ENCODE results near the gene INS.

The INS gene

GRCh38 chr11:2185324-2186085 lies 24.5 kb upstream of the INS start:
- Histone ChIP-seq H3K36me3 (replicated peaks) (no peaks in the 10 kb centered on the region), H3K27me3 (replicated peaks) (peaks cover 5% of the 10 kb centered on the region)
- in situ Hi-C loops (cut with HindIII; ENCODE audit: low pct_ligation_motif_present, low sequenced_read_pairs), result no loop called here

GRCh38 chr11:2182692-2183474 lies 21.9 kb upstream of the INS start:
- DNase-seq, result no peak
- H3K36me3 ChIP-seq (replicated peaks), result no peaks in the 10 kb centered on the region
- H3K27ac ChIP-seq, result no peak overlapping the region
- H3K27me3 ChIP-seq (replicated peaks), result no peaks in the 10 kb centered on the region
- H3K4me3 ChIP-seq (ENCODE audit: low read depth, low read length), result no peak overlapping the region
- no peak for TF ChIP-seq CTCF (IDR thresholded peaks at IDR 0.05; ENCODE audit: low read depth, low read length, missing control alignments)
- in situ Hi-C loops (cut with HindIII; ENCODE audit: low pct_ligation_motif_present, low sequenced_read_pairs), result no loop called here

More at GRCh38 chr11:2185324-2186085, 24.5 kb upstream of the INS start:
- no peak for TF ChIP-seq CTCF (IDR thresholded peaks at IDR 0.05; ENCODE audit: low read depth, low read length, missing control alignments)
- no peak overlapping the region for H3K4me3 ChIP-seq (ENCODE audit: low read depth, low read length)
- H3K27ac ChIP-seq, result no peak overlapping the region
- no peak for DNase-seq

GRCh38 chr11:2182075-2182474 lies 21.1 kb upstream of the INS start:
- in situ Hi-C loops (cut with HindIII; ENCODE audit: low pct_ligation_motif_present, low sequenced_read_pairs), result no loop called here
- Histone ChIP-seq H3K27me3 (replicated peaks) (no peaks in the 10 kb centered on the region), H3K36me3 (replicated peaks) (no peaks in the 10 kb centered on the region), H3K27ac (no peak overlapping the region), H3K4me3 (ENCODE audit: low read depth, low read length) (no peak overlapping the region)
- DNase-seq, result no peak
- TF ChIP-seq CTCF (IDR thresholded peaks at IDR 0.05; ENCODE audit: low read depth, low read length, missing control alignments), result no peak

GRCh38 chr11:2180789-2181370 lies 19.9 kb upstream of the INS start:
- no peak for DNase-seq
- Histone ChIP-seq H3K27me3 (replicated peaks) (no peaks in the 10 kb centered on the region), H3K4me3 (ENCODE audit: low read depth, low read length) (no peak overlapping the region), H3K27ac (no peak overlapping the region), H3K36me3 (replicated peaks) (no peaks in the 10 kb centered on the region)
- in situ Hi-C loops (cut with HindIII; ENCODE audit: low pct_ligation_motif_present, low sequenced_read_pairs), result no loop called here
- no peak for TF ChIP-seq CTCF (IDR thresholded peaks at IDR 0.05; ENCODE audit: low read depth, low read length, missing control alignments)

- Histone ChIP-seq H3K36me3 (replicated peaks) (no peaks in the 10 kb centered on the region), H3K27ac (no peak overlapping the region), H3K27me3 (replicated peaks) (no peaks in the 10 kb centered on the region), H3K4me3 (ENCODE audit: low read depth, low read length) (no peak overlapping the region)
- in situ Hi-C loops (cut with HindIII; ENCODE audit: low pct_ligation_motif_present, low sequenced_read_pairs), result no loop called here
- TF ChIP-seq CTCF (IDR thresholded peaks at IDR 0.05; ENCODE audit: low read depth, low read length, missing control alignments), result no peak
- DNase-seq, result no peak
Measured at GRCh38 chr11:2180347-2180746, 19.3 kb upstream of the INS start.

Measured in brain microvascular endothelial cell (primary cell).